K562 (cell line): ENCODE data around the gene UQCRH. TPM values are rescaled to one million over a fixed set of nuclear protein-coding genes. Genes with fewer than 3 reads are reported as not detected.
A peak's percentile ranks its signal among the peaks of the same experiment; 100 is the strongest.

ENCODE experiments used
- COPS2 ChIP-seq: fragments of 450-650 bp; conservative IDR thresholded peaks from 2 replicates; pipeline ENCODE4 v1.6.1; 2016; ENCODE audit warnings: mild to moderate bottlenecking, moderate library complexity
- EGR1 ChIP-seq: fragments of 450-650 bp; conservative IDR thresholded peaks from 2 replicates; pipeline ENCODE4 v1.6.1; 2017; ENCODE audit warnings: mild to moderate bottlenecking
- MAFK ChIP-seq: IDR thresholded peaks from 2 replicates; pipeline ENCODE4 v1.6.1; 2011; ENCODE audit warnings: low read length, improper control_type of control experiment
- RCOR1 ChIP-seq, 2 experiments: IDR thresholded peaks; 2 replicates each; pipeline ENCODE4 v1.6.1; 2012; ENCODE audit warnings: low read depth in 2 of 2, low read length in 2 of 2, borderline replicate concordance in 1 of 2, improper control_type of control experiment in 1 of 2
- TAF9B ChIP-seq: fragments of 450-650 bp; IDR thresholded peaks from 2 replicates; pipeline ENCODE4 v1.6.1; 2018; ENCODE audit warnings: mild to moderate bottlenecking; ENCODE audit not compliant: partially characterized antibody
- polyA plus RNA-seq, 8 experiments: library from polyadenylated mRNA; depleted of rRNA in 4 of 8; stranded (reverse) in 5 of 8; unstranded in 3 of 8; fragments of >200 nt; fragmentation: Nextera tagmentation in 2 of 8; fragmentation: Illumina TruSeq in 1 of 8; extraction: Ambion mirVana in 2 of 8; extraction: Trizol in 1 of 8; gene quantifications; 2 replicates each; pipeline versions ENCODE4 v1.2.1 to v1.2.3, GENCODE V29; 2011 to 2014; ENCODE audit warnings: inconsistent platforms in 1 of 8, missing spikeins in 1 of 8
- total RNA-seq, 7 experiments: library from RNA; depleted of rRNA in 6 of 7; stranded (reverse); fragments of >200 nt in 6 of 7; fragmentation: Illumina TruSeq in 2 of 7; extraction: Trizol in 2 of 7; gene quantifications; 2 replicates each; pipeline versions ENCODE4 v1.2.1 to v1.2.3, GENCODE V29; 2011 to 2021; ENCODE audit warnings: low replicate concordance in 1 of 7
- TF ChIP-seq, protein P1 (sequence below): fragments of 450-650 bp; IDR thresholded peaks from 2 replicates; pipeline ENCODE4 v1.6.1; 2016; ENCODE audit warnings: borderline replicate concordance
- TF ChIP-seq, protein P2 (sequence below): sonication (generic); formaldehyde crosslinking; IDR thresholded peaks from 2 replicates; pipeline ENCODE4 v1.4.0; 2020; ENCODE audit warnings: mild to moderate bottlenecking, missing genetic modification reagents
- TF ChIP-seq, protein P3 (sequence below): sonication (generic); formaldehyde crosslinking; IDR thresholded peaks from 2 replicates; pipeline ENCODE4 v1.8.1; 2023; ENCODE audit warnings: missing genetic modification reagents, mild to moderate bottlenecking, borderline replicate concordance
- TF ChIP-seq, protein P4 (sequence below): fragments of 250-450 bp; sonication (Bioruptor Pico); IDR thresholded peaks from 2 replicates; pipeline ENCODE4 v1.5.0; 2021
- TF ChIP-seq, protein P5 (sequence below): fragments of 250-450 bp; sonication (Bioruptor Pico); IDR thresholded peaks from 2 replicates; pipeline ENCODE4 v1.5.1; 2021; ENCODE audit warnings: mild to moderate bottlenecking

The UQCRH gene
- total and polyA plus RNA-seq, 9 of the 15 experiments (the other 6 are each of a cell fraction or from before 2014, with no cell fraction given) = 1,267 to 5,184 (median 2,410) TPM

DNA sequence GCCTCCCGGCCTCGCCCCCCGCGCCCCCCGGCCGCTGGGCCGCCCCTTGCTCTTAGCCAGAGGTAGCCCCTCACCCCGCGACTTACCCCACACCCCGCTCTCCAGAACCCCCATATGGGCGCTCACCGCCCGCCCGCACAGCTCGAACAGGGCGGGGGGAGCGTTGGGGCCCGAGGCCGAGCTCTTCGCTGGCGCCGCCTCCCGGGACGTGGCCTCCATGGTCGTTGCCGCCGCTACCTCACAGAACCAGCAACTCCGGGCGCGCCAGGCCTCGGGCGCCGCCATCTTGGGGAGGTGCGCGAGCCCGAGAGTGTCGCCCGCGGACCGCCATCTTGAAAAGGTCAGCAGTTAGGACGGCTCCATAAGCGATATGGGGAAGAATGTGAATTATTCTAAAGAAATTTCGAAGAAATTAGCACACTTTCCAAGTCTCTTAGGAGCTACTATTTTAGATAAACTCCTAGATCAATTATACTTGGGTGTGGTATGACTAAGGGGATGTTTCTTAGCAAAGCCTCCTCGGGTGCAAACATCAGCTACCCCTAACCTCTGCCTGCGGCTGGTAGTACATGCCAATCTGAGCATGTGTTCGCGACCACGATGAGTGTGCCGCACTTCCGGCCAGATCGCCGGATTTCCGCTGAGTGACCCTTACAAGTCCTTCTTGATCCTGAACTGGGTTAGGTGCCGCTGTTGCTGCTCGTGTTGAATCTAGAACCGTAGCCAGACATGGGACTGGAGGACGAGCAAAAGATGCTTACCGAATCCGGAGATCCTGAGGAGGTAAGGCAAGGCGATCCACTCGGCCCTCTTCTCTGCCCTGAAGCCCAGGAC, at the start of gene UQCRH, which contains the start of gene LRRC41 (continued):
- TF ChIP-seq, protein P1, sequence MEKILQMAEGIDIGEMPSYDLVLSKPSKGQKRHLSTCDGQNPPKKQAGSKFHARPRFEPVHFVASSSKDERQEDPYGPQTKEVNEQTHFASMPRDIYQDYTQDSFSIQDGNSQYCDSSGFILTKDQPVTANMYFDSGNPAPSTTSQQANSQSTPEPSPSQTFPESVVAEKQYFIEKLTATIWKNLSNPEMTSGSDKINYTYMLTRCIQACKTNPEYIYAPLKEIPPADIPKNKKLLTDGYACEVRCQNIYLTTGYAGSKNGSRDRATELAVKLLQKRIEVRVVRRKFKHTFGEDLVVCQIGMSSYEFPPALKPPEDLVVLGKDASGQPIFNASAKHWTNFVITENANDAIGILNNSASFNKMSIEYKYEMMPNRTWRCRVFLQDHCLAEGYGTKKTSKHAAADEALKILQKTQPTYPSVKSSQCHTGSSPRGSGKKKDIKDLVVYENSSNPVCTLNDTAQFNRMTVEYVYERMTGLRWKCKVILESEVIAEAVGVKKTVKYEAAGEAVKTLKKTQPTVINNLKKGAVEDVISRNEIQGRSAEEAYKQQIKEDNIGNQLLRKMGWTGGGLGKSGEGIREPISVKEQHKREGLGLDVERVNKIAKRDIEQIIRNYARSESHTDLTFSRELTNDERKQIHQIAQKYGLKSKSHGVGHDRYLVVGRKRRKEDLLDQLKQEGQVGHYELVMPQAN = peak; percentile 70
- peak in 1 of 2 experiments; percentile 43; a peak in 2 of 4 replicates for TF ChIP-seq RCOR1 (IDR thresholded peaks at IDR 0.05; ENCODE audit: borderline replicate concordance in 1 of 2, low read depth in 2 of 2, low read length in 2 of 2)
- no peak for TF ChIP-seq COPS2
- TF ChIP-seq, protein P2, sequence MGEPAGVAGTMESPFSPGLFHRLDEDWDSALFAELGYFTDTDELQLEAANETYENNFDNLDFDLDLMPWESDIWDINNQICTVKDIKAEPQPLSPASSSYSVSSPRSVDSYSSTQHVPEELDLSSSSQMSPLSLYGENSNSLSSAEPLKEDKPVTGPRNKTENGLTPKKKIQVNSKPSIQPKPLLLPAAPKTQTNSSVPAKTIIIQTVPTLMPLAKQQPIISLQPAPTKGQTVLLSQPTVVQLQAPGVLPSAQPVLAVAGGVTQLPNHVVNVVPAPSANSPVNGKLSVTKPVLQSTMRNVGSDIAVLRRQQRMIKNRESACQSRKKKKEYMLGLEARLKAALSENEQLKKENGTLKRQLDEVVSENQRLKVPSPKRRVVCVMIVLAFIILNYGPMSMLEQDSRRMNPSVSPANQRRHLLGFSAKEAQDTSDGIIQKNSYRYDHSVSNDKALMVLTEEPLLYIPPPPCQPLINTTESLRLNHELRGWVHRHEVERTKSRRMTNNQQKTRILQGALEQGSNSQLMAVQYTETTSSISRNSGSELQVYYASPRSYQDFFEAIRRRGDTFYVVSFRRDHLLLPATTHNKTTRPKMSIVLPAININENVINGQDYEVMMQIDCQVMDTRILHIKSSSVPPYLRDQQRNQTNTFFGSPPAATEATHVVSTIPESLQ (CRISPR knock-in tag) = 0 out of 2 replicates have a peak, but pooled peaks have one; percentile 27
- TF ChIP-seq, protein P3, sequence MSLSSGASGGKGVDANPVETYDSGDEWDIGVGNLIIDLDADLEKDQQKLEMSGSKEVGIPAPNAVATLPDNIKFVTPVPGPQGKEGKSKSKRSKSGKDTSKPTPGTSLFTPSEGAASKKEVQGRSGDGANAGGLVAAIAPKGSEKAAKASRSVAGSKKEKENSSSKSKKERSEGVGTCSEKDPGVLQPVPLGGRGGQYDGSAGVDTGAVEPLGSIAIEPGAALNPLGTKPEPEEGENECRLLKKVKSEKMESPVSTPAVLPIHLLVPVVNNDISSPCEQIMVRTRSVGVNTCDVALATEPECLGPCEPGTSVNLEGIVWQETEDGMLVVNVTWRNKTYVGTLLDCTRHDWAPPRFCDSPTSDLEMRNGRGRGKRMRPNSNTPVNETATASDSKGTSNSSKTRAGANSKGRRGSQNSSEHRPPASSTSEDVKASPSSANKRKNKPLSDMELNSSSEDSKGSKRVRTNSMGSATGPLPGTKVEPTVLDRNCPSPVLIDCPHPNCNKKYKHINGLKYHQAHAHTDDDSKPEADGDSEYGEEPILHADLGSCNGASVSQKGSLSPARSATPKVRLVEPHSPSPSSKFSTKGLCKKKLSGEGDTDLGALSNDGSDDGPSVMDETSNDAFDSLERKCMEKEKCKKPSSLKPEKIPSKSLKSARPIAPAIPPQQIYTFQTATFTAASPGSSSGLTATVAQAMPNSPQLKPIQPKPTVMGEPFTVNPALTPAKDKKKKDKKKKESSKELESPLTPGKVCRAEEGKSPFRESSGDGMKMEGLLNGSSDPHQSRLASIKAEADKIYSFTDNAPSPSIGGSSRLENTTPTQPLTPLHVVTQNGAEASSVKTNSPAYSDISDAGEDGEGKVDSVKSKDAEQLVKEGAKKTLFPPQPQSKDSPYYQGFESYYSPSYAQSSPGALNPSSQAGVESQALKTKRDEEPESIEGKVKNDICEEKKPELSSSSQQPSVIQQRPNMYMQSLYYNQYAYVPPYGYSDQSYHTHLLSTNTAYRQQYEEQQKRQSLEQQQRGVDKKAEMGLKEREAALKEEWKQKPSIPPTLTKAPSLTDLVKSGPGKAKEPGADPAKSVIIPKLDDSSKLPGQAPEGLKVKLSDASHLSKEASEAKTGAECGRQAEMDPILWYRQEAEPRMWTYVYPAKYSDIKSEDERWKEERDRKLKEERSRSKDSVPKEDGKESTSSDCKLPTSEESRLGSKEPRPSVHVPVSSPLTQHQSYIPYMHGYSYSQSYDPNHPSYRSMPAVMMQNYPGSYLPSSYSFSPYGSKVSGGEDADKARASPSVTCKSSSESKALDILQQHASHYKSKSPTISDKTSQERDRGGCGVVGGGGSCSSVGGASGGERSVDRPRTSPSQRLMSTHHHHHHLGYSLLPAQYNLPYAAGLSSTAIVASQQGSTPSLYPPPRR (CRISPR knock-in tag) = peak; percentile 72; the same call in 1 of the 2 replicates
- 0 out of 2 replicates have a peak, but pooled peaks have one; percentile 36 for TF ChIP-seq MAFK
- TF ChIP-seq, protein P4, sequence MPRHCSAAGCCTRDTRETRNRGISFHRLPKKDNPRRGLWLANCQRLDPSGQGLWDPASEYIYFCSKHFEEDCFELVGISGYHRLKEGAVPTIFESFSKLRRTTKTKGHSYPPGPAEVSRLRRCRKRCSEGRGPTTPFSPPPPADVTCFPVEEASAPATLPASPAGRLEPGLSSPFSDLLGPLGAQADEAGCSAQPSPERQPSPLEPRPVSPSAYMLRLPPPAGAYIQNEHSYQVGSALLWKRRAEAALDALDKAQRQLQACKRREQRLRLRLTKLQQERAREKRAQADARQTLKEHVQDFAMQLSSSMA = peak; percentile 100
- TF ChIP-seq EGR1 = peak; percentile 30; the same call in 1 of the 2 replicates
- TF ChIP-seq, protein P5, sequence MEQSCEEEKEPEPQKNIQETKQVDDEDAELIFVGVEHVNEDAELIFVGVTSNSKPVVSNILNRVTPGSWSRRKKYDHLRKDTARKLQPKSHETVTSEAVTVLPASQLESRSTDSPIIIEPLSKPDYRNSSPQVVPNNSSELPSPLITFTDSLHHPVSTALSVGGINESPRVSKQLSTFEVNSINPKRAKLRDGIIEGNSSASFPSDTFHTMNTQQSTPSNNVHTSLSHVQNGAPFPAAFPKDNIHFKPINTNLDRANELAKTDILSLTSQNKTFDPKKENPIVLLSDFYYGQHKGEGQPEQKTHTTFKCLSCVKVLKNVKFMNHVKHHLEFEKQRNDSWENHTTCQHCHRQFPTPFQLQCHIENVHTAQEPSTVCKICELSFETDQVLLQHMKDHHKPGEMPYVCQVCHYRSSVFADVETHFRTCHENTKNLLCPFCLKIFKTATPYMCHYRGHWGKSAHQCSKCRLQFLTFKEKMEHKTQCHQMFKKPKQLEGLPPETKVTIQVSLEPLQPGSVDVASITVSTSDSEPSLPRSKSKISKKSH (CRISPR knock-in tag) = no peak
- peak; percentile 85 for TF ChIP-seq TAF9B
